HG02623 (cell line): ENCODE data around the gene NDUFS6.
"Not testable (repeated sequence)": the region's sequence is repeated elsewhere in the genome, so short reads cannot be mapped to it uniquely, and the experiment has no call there.

Experiments used
- ATAC-seq: cut with Tn5 transposase; IDR thresholded peaks from one replicate; pipeline ENCODE4 v1.9.1; 2021; ENCODE audit warnings: moderate library complexity; ENCODE audit not compliant: unreplicated experiment

Gene NDUFS6

GRCh38 chr5:1831257-1831656 lies 30.1 kb downstream of the NDUFS6 start:
- ATAC-seq: no peak

DNA sequence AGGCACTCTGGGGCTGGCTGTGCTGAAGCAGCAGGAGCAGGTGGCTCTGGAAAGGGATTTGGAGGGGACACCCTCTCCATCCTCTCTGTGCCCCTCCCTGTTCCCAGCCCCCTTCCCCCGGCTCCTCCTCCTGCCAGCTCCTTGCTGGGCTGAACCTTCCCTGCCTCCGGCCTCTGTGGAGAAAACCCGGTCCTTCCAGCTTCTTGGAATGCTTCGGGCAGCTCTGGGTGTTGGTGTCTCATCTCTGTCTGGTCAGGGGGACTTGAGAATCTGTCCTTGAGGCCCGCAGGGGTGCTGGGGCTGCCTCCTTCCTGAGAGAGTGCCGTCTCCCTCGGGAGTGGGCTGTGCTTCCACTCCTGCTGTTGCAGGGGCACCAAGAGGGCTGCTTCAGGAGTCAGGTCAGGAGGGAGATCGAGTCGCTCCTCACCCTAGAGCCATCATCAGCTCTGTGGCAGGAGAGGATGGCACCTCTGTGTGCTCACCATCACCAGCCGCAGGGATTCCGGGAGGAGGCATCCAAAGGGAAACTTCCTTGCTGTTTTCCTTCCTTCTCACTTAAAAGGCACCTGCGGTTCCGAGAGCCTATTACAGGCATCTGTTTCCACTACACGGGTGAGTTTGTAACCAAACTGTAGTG lies 30.6 kb downstream of the NDUFS6 start:
- ATAC-seq: no peak

DNA sequence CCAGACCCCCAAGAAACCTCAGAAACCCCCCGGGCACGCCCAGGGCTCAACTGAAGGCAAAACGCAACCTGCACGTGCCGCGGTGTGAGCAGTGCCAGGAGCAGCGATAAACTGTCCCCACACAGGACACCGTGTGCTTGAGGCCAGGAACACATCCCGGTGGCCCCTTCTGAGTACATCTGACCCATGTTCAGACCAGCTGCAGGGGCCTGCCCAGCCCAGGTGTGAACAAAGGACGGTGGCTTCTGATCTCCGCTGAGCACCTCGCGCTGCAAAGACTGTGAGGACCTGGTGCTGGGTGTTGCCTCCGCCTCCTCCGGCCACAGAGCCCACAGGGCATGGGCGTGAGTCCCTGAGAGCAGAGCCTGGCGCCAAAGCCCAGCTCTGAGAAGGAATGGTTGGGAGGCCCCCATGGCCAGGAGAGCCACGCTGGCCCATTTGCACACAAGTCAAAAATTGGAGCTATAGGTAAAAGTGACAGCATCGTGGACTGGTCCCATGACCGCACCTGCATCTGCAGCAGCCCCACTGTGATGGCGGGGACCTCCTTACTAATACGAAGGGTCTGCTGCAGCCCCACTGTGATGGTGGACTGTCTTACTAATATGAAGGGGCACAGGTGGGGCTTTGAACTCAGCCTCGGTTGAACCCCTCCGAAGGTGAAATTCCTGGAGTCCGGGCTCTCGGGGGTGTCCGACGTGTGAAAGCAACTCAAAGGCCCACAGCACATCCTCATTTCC lies 31.5 kb downstream of the NDUFS6 start:
- no peak for ATAC-seq

DNA sequence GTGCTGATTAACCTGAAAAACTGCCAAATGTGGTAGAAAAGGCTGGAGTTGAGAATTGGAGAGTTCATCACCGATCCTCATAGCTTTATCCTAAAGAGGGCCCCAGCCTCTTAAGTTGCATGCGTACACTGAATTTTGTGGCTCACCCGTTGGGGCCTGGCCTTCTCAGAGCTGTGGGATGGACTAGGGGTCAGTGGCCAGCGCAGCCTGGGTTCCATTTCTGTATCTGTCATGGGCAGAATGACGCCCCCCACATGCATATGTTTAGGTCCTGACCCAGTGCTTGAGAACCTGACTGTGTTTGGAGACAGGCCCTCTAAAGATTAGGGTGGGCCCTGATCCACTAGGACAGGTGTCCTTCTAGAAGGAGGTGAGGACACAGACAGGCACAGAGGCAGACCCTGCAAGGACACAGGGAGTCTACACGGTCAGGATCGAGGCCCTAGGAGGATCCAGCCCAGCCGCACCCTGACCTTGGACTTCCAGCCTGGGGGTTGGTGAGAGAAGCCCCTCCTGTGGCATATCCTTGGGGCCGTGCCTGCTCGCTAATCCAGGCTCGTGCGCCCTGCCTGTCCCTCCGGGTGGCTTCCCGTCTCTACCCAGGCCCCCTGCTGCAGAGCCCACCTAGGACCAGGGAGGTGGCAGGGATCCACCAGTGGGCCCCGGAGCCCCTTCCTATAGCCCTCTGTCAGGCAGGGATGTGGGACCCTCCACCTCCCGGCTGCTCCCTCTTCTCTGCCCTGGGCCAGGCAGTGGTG lies 32.2 kb downstream of the NDUFS6 start:
- no peak for ATAC-seq

DNA sequence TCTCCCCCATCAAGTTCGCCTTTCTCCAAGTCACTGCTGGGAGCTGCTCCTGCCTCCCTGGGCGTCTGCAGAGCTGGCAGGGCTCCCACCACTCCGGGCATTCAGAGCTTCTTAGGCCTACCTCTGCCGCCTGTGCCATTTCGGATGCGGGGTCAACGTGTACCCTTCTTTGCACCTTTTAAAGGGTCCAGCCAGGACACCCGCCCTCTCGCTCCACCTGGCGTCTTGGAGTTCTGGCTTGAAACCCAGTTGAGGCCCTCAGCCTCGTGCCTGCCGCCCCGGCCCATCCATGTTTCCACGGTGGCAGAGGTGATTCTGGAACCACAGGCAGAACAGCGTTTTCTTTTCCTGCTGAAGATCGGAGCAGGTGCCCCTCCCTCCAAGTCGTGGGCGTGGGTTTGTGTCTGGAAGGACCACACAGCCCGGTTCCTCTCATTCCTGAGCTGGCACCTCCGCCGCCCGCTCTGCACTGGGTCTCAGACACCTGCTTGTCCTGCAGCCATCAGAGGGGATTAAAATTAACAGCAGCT lies 32.9 kb downstream of the NDUFS6 start:
- ATAC-seq: no peak

DNA sequence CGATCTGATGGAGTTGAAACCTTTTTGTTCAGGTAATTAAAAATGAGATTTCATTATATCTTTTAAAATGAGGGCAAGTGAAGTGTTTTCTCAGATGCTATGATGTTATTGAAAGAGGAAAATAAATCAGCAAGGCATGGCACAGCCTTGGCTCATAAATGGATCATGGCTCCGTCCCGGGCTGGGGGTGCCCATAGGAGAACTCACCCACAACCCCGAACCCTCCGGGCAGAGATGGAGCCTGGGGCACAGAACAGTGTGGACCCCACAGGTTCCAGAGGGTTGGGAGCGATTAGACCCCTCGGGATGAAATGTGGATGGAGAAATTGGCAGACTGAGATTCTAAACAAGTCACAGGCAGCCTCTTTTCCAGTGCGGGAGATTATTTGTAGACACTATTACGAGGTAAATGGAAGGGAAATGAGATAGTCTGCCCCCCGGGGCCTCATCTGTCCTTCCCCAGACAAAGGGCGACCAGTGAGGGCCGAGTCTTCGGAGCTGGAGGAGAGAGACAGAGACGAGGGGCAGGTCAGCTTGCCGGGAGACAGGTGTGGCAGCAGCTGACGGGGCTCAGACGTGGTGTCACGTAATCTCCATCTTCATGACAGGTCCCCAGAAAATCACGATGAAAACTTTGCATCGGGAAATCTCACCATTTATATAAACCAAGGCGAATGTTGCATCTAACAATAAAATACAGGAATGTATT lies 33.7 kb downstream of the NDUFS6 start:
- ATAC-seq: no peak

DNA sequence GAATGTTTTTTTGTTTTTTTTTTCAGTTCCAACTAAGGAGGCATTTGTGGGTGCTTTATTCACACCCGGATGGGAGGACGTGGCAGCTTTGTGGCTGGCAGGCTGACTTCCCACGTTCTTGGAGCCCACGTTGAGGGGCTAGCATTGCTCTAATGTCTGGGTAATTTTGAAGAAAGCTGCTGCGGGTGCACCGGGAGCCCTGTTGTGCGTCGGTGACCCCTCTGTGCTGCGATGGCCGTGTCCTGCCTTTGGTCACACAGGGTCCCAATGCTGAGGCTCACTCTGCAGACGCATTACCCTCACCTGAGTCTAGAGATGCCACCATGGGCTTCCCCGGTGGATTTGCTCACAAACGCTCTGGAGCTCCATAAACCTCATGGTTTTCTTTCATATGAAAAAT lies 34.2 kb downstream of the NDUFS6 start:
- ATAC-seq: no peak

DNA sequence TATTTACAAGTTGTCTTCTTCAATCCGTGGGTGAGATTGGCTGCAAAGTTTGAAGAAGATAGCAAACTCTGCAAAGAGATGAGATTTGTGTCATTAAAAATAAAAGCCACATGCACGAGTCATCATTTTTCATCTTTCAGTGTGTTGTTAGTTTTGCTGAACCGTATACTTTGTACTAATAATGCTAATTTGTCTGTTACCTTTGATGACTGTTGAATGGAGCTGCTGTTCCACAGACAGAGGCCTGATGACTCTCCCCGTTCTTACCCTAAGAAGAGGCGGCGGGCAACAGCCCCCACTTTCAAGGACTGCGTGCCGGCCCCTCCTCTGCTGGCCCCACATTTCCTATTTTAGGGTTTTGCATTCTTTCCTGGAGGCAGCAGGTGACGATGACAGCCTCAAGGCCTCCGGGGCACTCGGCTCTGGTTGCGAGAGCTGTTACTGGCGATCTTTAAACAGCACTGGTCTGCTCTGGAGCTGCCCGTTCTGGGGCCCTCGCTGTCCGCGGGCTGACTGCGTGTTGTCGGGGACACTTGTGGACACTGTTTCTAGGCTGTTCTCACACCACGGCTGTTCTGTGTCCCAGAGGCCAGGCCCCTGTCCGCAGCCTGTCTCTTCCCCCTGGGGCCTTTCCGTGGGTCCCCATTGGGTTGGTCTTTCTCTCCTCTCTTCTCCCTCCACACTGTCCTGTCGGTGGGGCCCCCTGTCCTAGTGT lies 35.1 kb downstream of the NDUFS6 start:
- ATAC-seq: no peak

DNA sequence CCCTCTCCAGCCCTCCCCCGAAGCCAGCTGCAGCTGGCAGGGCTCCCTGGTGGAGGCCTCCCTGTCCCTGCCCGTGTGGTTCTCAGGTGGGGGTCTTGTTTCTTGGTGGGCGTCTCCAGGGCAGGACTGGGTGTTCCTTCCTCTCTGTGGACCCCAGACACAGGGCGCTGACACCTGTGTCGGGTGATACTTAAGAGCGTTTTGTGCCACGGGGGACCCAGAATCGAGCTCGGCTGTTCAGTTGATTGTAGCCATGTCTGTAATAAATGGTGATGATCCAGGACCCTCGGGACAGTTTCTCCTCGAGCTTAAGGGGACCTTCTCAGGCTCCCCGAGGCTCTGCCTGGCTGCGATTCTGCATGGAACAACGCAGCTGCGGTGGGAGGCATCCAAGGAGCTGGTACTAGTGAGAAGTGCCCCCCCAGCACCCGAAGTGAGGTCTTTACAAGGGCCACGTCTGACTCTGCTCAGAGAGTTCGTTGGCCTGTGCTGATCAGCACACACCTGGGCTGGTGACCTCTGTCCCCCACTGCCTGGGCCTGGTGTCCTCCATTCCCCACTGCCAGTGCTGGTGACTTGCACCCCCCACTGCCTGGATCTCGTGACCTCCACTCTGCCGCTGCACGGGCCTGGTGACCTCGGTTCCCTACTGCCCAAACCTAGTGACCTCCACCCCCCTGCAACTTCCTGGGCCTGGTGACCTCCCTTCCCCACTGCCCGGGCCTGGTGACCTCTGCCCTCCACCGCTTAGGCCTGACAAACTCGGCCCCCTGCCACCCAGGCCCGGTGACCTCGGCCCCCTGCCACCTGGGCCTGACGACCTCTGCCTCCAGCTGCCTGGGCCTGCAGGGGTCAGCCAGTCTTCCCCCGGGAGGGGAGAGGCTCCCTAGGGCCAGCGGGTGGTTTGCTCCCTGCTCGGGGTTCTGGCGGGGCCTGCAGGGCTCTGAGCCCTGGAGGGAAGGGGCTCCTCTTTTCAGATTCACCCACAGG lies 36.0 kb downstream of the NDUFS6 start:
- no peak for ATAC-seq

GRCh38 chr5:1838013-1838412 lies 36.8 kb downstream of the NDUFS6 start:
- no peak for ATAC-seq

DNA sequence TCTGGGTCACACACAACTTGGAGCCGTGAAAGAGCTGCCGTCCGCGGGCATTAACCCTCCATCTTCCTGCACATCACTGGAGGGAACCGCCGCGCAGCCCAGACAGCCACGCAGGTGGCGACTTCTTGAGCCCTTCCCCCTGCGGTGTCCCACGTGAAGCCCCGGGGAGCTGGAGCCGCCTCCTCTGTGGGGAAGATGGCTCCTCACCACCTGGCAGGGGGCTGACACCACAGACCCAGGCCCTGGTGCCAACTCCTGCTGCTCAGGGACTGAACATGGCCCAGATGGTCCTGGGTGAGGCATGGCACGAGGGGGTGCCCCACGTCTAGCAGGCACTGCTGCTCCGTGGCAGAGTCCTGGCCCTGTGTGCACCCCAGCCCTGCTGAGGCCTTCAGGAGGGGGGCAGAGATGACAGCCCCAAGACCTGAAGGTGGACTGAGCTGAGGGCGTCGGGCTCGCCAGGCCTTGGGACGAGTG lies 38.9 kb downstream of the NDUFS6 start:
- ATAC-seq: no peak

DNA sequence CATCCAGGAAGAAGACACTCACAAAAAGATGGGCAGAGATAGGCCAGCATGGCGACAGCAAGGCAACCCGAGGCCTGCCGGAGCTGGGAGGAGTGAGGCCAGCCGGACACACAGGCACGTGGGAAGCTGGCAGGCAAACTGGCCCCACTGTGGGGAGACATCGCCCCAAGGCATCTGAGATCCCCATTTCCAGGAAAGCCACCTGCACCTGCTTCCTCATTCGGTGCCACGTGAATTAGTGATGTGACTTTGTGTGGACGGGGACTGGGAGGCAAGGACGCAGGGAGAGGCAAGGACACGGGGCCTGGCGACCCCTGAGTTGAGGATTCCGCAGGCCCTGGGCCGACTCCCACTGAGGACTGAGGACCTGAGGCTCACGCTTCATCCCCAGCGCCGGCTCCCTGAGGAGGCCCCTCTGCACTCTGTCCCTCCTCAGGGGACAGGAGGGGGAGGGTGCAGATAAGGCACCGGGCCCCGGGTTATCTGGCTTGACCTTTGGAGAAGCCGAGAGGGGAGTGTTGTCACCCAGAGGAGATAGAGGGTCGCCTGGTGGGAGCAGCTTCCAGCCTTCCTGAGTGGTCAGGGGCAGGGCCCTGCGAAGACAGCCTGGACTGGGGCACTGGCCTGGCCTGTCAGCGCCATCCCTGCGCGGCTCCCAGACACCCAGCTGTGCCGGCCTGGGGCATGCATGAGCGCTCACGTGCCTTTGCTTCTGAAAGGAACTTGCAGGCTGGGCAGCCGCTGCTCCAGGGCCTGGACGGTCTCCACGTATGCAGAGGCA lies 39.7 kb downstream of the NDUFS6 start:
- ATAC-seq: no peak

- no peak for ATAC-seq
These were observed 41.0 kb downstream of the NDUFS6 start for GRCh38 chr5:1842004-1842819.

DNA sequence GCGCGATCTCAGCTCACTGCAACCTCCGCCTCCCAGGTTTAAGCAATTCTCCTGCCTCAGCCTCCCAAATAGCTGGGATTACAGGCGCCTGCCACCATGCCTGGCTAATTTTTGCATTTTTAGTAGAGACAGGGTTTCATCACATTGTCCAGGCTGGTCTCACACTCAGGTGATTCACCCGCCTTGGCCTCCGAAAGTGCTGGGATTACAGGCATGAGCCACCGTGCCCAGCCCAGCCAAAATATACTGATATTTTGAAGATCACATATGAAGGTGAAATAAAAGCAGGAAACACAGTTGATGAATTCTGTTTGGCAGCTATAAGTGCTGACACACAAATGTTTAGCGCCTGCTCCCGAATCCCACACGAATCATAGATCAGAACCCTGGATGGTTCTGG lies 42.6 kb downstream of the NDUFS6 start:
- ATAC-seq: not testable (repeated sequence)

- ATAC-seq: no peak
These were observed 43.7 kb downstream of the NDUFS6 start for GRCh38 chr5:1844708-1845436.

DNA sequence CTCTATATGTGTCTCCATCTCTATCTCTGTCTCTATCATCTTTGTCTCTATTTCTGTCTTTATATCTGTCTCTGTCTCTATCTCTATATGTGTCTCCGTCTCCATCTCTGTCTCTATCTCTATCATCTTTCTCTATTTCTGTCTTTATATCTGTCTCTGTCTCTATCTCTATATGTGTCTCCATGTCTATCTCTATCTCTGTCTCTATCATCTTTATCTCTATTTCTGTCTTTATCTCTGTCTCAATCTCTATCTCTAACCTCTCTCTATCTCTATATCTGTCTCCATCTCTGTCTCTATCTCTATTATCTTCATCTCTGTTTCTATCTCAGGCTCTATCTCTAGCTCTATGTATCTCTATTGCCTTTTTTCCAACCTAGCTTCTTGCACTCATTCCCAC lies 44.5 kb downstream of the NDUFS6 start:
- ATAC-seq: no peak

GRCh38 chr5:1846583-1846982 lies 45.4 kb downstream of the NDUFS6 start:
- no peak for ATAC-seq
